BJ (cell line): ENCODE results near the gene FHDC1. TPM values are rescaled to one million over a fixed set of nuclear protein-coding genes. Genes with fewer than 3 reads are reported as not detected.
A peak's percentile ranks its signal among the peaks of the same experiment; 100 is the strongest.

Experiments
- CTCF ChIA-PET: fragments of 350-600 bp; formaldehyde crosslinking; extraction: SDS; loops from one replicate; lab custom pipeline; 2021; ENCODE audit warnings: antibody characterized with exemption, inconsistent platforms; lab: Yijun Ruan, JAX
- POLR2A ChIA-PET: fragments of 300-600 bp; sonication (Branson Sonifier 250); formaldehyde crosslinking; extraction: SDS; loops from one replicate; lab custom pipeline; 2021; ENCODE audit warnings: antibody characterized with exemption; lab: Charles Lee
- DNase-seq: peaks from one replicate; pipeline ENCODE4 v3.0.0-alpha.2; 2011; ENCODE audit warnings: low read depth
- H3K27me3 ChIP-seq: 2 replicates; pipeline ENCODE4 v1.6.0; 2011; ENCODE audit warnings: low read length; ENCODE audit not compliant: control insufficient read depth, insufficient read depth
- H3K36me3 ChIP-seq: 2 replicates; pipeline ENCODE4 v1.5.1; 2011; ENCODE audit warnings: low read length; ENCODE audit not compliant: control insufficient read depth, insufficient read depth
- H3K4me3 ChIP-seq: 2 replicates; pipeline ENCODE4 v1.5.1; 2011; ENCODE audit warnings: low read depth, mild to moderate bottlenecking, control low read depth, low read length
- CTCF ChIP-seq: IDR thresholded peaks from 2 replicates; pipeline ENCODE4 v1.5.1; 2011; ENCODE audit warnings: low read depth, mild to moderate bottlenecking, control low read depth, inconsistent platforms, low read length, moderate library complexity; ENCODE audit not compliant: insufficient read depth
- polyA plus RNA-seq: library from polyadenylated mRNA; depleted of rRNA; stranded (reverse); fragments of >200 nt; gene quantifications from 2 replicates; pipeline ENCODE4 v1.2.3, GENCODE V29; 2011

Gene FHDC1
- polyA plus RNA-seq, 1 experiment: 0.17 TPM

GRCh38 chr4:152935143-152935542 lies 980 bp upstream of the FHDC1 start:
- no peak for DNase-seq
- TF ChIP-seq CTCF: no peak
- Histone ChIP-seq H3K27me3 (peaks cover 10% of the 10 kb centered on the region), H3K4me3 (no peak overlapping the region), H3K36me3 (no peaks in the 10 kb centered on the region)
- CTCF ChIA-PET: interaction anchor here (0.7 kb wide), 1 partner anchor 192 kb away, joined by 3 read pairs; no protein-coding TSS in a partner anchor
- POLR2A ChIA-PET: no interaction called here

GRCh38 chr4:152936446-152937335 lies 568 bp downstream of the FHDC1 start:
- no peak for DNase-seq
- CTCF ChIA-PET: no interaction called here
- Histone ChIP-seq H3K27me3 (peaks cover 10% of the 10 kb centered on the region), H3K36me3 (no peaks in the 10 kb centered on the region), H3K4me3 (peak overlapping the region; percentile 48)
- POLR2A ChIA-PET: no interaction called here
- TF ChIP-seq CTCF: 0 out of 2 replicates have a peak, but pooled peaks have one; percentile 8

- Histone ChIP-seq H3K27me3 (peaks cover 10% of the 10 kb centered on the region), H3K4me3 (peak overlapping the region; percentile 48), H3K36me3 (no peaks in the 10 kb centered on the region)
- ChIA-PET POLR2A (no interaction called here), CTCF (interaction anchor here (1.0 kb wide), 1 partner anchor 146 kb away, joined by 5 read pairs; no protein-coding TSS in a partner anchor)
- no peak for DNase-seq
- no peak for TF ChIP-seq CTCF
These were observed 1.5 kb downstream of the FHDC1 start for GRCh38 chr4:152937336-152938236.

GRCh38 chr4:152938237-152938947 lies 2.3 kb downstream of the FHDC1 start:
- TF ChIP-seq CTCF: no peak
- no peak for DNase-seq
- POLR2A ChIA-PET: interaction anchor here (0.7 kb wide), 1 partner anchor 147 kb away, joined by 3 read pairs; no protein-coding TSS in a partner anchor

More at GRCh38 chr4:152938237-152938947, 2.3 kb downstream of the FHDC1 start:
- Histone ChIP-seq H3K36me3 (no peaks in the 10 kb centered on the region), H3K27me3 (peaks cover 10% of the 10 kb centered on the region), H3K4me3 (peak overlapping the region; percentile 48)
- CTCF ChIA-PET: interaction anchor here (0.6 to 1.0 kb wide), 2 partner anchors 145 to 614 kb away, joined by 3 to 5 read pairs; no protein-coding TSS in a partner anchor
